Mesenchymal stem cell (in vitro differentiated cells and primary cell): ENCODE data around the gene CCDC201.
"Not testable (repeated sequence)": the region's sequence is repeated elsewhere in the genome, so short reads cannot be mapped to it uniquely, and the experiment has no call there.

Experiments
- DNase-seq: peaks from one replicate; pipeline ENCODE4 v3.0.0-alpha.2; 2013
- H2AFZ ChIP-seq: one replicate; pipeline ENCODE4 v1.6.1; 2013; ENCODE audit warnings: low read depth, mild to moderate bottlenecking, control low read depth, inconsistent platforms, low read length, moderate library complexity
- H2AK5ac ChIP-seq: 2 replicates; pipeline ENCODE4 v1.6.1; 2013; ENCODE audit warnings: low read length, moderate library complexity, mild to moderate bottlenecking, inconsistent platforms; ENCODE audit not compliant: severe bottlenecking
- H2BK120ac ChIP-seq: one replicate; pipeline ENCODE4 v1.6.1; 2013; ENCODE audit warnings: low read depth, mild to moderate bottlenecking, inconsistent platforms, low read length, moderate library complexity
- H2BK12ac ChIP-seq, 2 experiments: one replicate each; pipeline ENCODE4 v1.6.1; 2013; ENCODE audit warnings: inconsistent platforms in 2 of 2, low read length in 2 of 2, mild to moderate bottlenecking in 2 of 2, moderate library complexity in 2 of 2, control low read depth in 1 of 2
- H2BK15ac ChIP-seq: one replicate; pipeline ENCODE4 v1.6.1; 2013; ENCODE audit warnings: mild to moderate bottlenecking, low read depth, inconsistent platforms; ENCODE audit not compliant: poor library complexity, severe bottlenecking
- H2BK5ac ChIP-seq: 2 replicates; pipeline ENCODE4 v1.6.1; 2013; ENCODE audit warnings: low read depth, mild to moderate bottlenecking, low read length, control low read depth, inconsistent platforms; ENCODE audit not compliant: poor library complexity, severe bottlenecking
- H3K14ac ChIP-seq, 2 experiments: one replicate each; pipeline ENCODE4 v1.6.1; 2013; ENCODE audit warnings: inconsistent platforms in 2 of 2, low read length in 2 of 2, control low read depth in 1 of 2, mild to moderate bottlenecking in 1 of 2, moderate library complexity in 1 of 2
- H3K18ac ChIP-seq, 2 experiments: one replicate each; pipeline ENCODE4 v1.6.1; 2013; ENCODE audit warnings: inconsistent platforms in 2 of 2, low read length in 2 of 2, control low read depth in 1 of 2, low read depth in 1 of 2, mild to moderate bottlenecking in 1 of 2
- H3K23ac ChIP-seq, 2 experiments: one replicate each; pipeline ENCODE4 v1.6.1; 2013; ENCODE audit warnings: inconsistent platforms in 2 of 2, low read length in 2 of 2, mild to moderate bottlenecking in 2 of 2, moderate library complexity in 2 of 2, control low read depth in 1 of 2
- H3K27ac ChIP-seq: 2 replicates; pipeline ENCODE4 v1.5.1; 2013; ENCODE audit warnings: mild to moderate bottlenecking, moderate library complexity, low read length, control low read depth, inconsistent platforms; ENCODE audit not compliant: poor library complexity, severe bottlenecking
- H3K27me3 ChIP-seq, 2 experiments: 2 replicates each; pipeline versions ENCODE4 v1.6.1 to v1.7.0; 2013; ENCODE audit warnings: low read length in 2 of 2, mild to moderate bottlenecking in 2 of 2, moderate library complexity in 2 of 2, control low read depth in 1 of 2, inconsistent platforms in 1 of 2; ENCODE audit not compliant: control insufficient read depth in 1 of 2, insufficient read depth in 1 of 2
- H3K36me3 ChIP-seq, 2 experiments: 2 replicates each; pipeline versions ENCODE4 v1.6.1 to v1.7.0; 2013; ENCODE audit warnings: low read length in 2 of 2, control low read depth in 1 of 2, inconsistent platforms in 1 of 2, low read depth in 1 of 2, mild to moderate bottlenecking in 1 of 2; ENCODE audit not compliant: insufficient read depth in 2 of 2, control insufficient read depth in 1 of 2
- H3K4ac ChIP-seq, 2 experiments: one replicate each; pipeline ENCODE4 v1.6.1; 2013; ENCODE audit warnings: inconsistent platforms in 2 of 2, low read length in 2 of 2, mild to moderate bottlenecking in 2 of 2, moderate library complexity in 2 of 2, control low read depth in 1 of 2, low read depth in 1 of 2
- H3K4me1 ChIP-seq: 2 replicates; pipeline ENCODE4 v1.6.1; 2013; ENCODE audit warnings: low read depth, low read length, control low read depth; ENCODE audit not compliant: control insufficient read depth, insufficient read depth
- H3K4me2 ChIP-seq: 2 replicates; pipeline ENCODE4 v1.6.1; 2013; ENCODE audit warnings: low read length, mild to moderate bottlenecking, inconsistent platforms; ENCODE audit not compliant: poor library complexity, severe bottlenecking
- H3K4me3 ChIP-seq, 2 experiments: 2 replicates each; pipeline versions ENCODE4 v1.5.1 to v1.7.0; 2013; ENCODE audit warnings: low read length in 2 of 2, mild to moderate bottlenecking in 2 of 2, control low read depth in 1 of 2, low read depth in 1 of 2; ENCODE audit not compliant: insufficient read depth in 1 of 2
- H3K79me1 ChIP-seq: replicated peaks from 2 replicates; pipeline ENCODE4 v1.6.1; 2013; ENCODE audit warnings: mild to moderate bottlenecking, control low read depth, low read length, inconsistent platforms; ENCODE audit not compliant: poor library complexity, severe bottlenecking
- H3K9ac ChIP-seq: 2 replicates; pipeline ENCODE4 v1.7.0; 2013; ENCODE audit warnings: mild to moderate bottlenecking, low read length, moderate library complexity
- H3K9me3 ChIP-seq: 2 replicates; pipeline ENCODE4 v1.7.0; 2013; ENCODE audit warnings: mild to moderate bottlenecking, low read length; ENCODE audit not compliant: control insufficient read depth
- H4K8ac ChIP-seq: one replicate; pipeline ENCODE4 v1.6.1; 2013; ENCODE audit warnings: inconsistent platforms, mild to moderate bottlenecking, low read length, moderate library complexity
- H4K91ac ChIP-seq: one replicate; pipeline ENCODE4 v1.6.1; 2013; ENCODE audit warnings: mild to moderate bottlenecking, low read length, inconsistent platforms
- WGBS: methylation state at CpG from one replicate; pipeline ENCODE4 v1.1.7; 2013; ENCODE audit warnings: mixed read lengths; 5-methylcytosine and 5-hydroxymethylcytosine counted together

Gene CCDC201

GRCh38 chr7:45818763-45819162 lies 54.1 kb downstream of the CCDC201 start:
- H3K4ac ChIP-seq, H3K79me1 ChIP-seq, H3K4me1 ChIP-seq, H2AK5ac ChIP-seq, H3K9ac ChIP-seq, H3K9me3 ChIP-seq, H3K14ac ChIP-seq, H4K91ac ChIP-seq, H3K27me3 ChIP-seq, H3K4me3 ChIP-seq, H3K23ac ChIP-seq, H3K18ac ChIP-seq, DNase-seq, H2BK5ac ChIP-seq, H2AFZ ChIP-seq, H3K27ac ChIP-seq, H3K36me3 ChIP-seq, H4K8ac ChIP-seq, H2BK12ac ChIP-seq, H3K4me2 ChIP-seq, H2BK120ac ChIP-seq, H2BK15ac ChIP-seq: not testable (repeated sequence)
- 95% methylated on average over 10 of the region's 12 CpGs for WGBS

GRCh38 chr7:45817913-45818312 lies 55.0 kb downstream of the CCDC201 start:
- not testable (repeated sequence) for H2BK12ac ChIP-seq, H2AFZ ChIP-seq, H2BK15ac ChIP-seq, H3K23ac ChIP-seq, H3K27me3 ChIP-seq, H4K91ac ChIP-seq, H3K18ac ChIP-seq, H3K36me3 ChIP-seq, H3K14ac ChIP-seq, H3K27ac ChIP-seq, H2AK5ac ChIP-seq, H3K4me1 ChIP-seq, H3K4me3 ChIP-seq, H3K9ac ChIP-seq, DNase-seq, H2BK5ac ChIP-seq, H2BK120ac ChIP-seq, H4K8ac ChIP-seq, H3K9me3 ChIP-seq, H3K4ac ChIP-seq, H3K79me1 ChIP-seq, H3K4me2 ChIP-seq
- WGBS, result 94% methylated on average over 11 of the region's 12 CpGs

GRCh38 chr7:45817016-45817415 lies 55.9 kb downstream of the CCDC201 start:
- not testable (repeated sequence) for H3K9me3 ChIP-seq, H3K27me3 ChIP-seq, H3K18ac ChIP-seq, H2BK120ac ChIP-seq, H3K14ac ChIP-seq, H2BK15ac ChIP-seq, H2BK5ac ChIP-seq, H3K4me2 ChIP-seq, H3K79me1 ChIP-seq, DNase-seq, H3K36me3 ChIP-seq, H4K8ac ChIP-seq, H3K4me1 ChIP-seq, H2BK12ac ChIP-seq, H3K23ac ChIP-seq, H3K9ac ChIP-seq, H3K4me3 ChIP-seq, H3K4ac ChIP-seq, H2AFZ ChIP-seq, H4K91ac ChIP-seq, H3K27ac ChIP-seq, H2AK5ac ChIP-seq
- WGBS, result 96% methylated on average over 3 of the region's 8 CpGs

GRCh38 chr7:45814216-45815118 lies 58.4 kb downstream of the CCDC201 start:
- not testable (repeated sequence) for H3K23ac ChIP-seq, H3K4ac ChIP-seq, H3K4me3 ChIP-seq, H3K27ac ChIP-seq, DNase-seq, H2BK15ac ChIP-seq, H4K91ac ChIP-seq, H2AFZ ChIP-seq, H3K79me1 ChIP-seq, H3K18ac ChIP-seq, H3K27me3 ChIP-seq, H3K4me2 ChIP-seq, H3K36me3 ChIP-seq, H3K9me3 ChIP-seq, H4K8ac ChIP-seq, H3K9ac ChIP-seq, H2BK120ac ChIP-seq, H2BK5ac ChIP-seq, H2AK5ac ChIP-seq, H3K14ac ChIP-seq, H3K4me1 ChIP-seq, H2BK12ac ChIP-seq
- 90% methylated on average over 36 of the region's 37 CpGs for WGBS
